Fibroblast of villous mesenchyme (primary cell): ENCODE measurements around the gene RSU1. TPM values are rescaled to one million over a fixed set of nuclear protein-coding genes. Genes with fewer than 3 reads are reported as not detected.

ENCODE experiments used
- DNase-seq: peaks from one replicate; pipeline ENCODE4 v3.0.0-alpha.2; 2010; ENCODE audit warnings: low read depth
- H3K4me3 ChIP-seq: 2 replicates; pipeline ENCODE4 v1.5.1; 2011; ENCODE audit warnings: low read depth, mild to moderate bottlenecking, low read length
- total RNA-seq: library from RNA; depleted of rRNA; stranded (reverse); fragments of >200 nt; gene quantifications from 2 replicates; pipeline ENCODE4 v1.2.3, GENCODE V29; 2012
- TF ChIP-seq, protein P1 (sequence below): IDR thresholded peaks from 2 replicates; pipeline ENCODE4 v1.5.1; 2012; ENCODE audit warnings: low read depth, mild to moderate bottlenecking, low read length; ENCODE audit not compliant: insufficient read depth

Gene RSU1
- total RNA-seq, 1 donor: 114 TPM

DNA sequence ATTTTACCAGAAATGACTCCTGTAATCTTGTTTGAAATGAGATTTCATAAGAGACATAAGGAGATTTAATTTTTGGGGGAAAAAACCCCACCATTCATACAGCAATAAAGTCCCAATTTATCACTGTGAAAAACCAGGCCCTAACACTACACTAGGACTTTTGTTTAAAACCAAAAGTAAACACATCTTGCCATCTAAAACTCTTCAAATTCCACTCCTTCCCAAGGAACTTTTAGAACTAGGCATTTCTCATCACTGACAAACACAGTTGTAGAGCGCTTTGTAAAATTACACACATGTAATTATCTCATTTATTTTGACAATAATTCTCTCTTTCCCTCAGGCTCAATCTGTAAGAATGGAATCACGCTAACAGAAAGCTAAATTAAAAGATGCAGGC, 167.5 kb downstream of the RSU1 start:
- H3K4me3 ChIP-seq: no peak overlapping the region
- DNase-seq: no peak
- TF ChIP-seq, protein P1, sequence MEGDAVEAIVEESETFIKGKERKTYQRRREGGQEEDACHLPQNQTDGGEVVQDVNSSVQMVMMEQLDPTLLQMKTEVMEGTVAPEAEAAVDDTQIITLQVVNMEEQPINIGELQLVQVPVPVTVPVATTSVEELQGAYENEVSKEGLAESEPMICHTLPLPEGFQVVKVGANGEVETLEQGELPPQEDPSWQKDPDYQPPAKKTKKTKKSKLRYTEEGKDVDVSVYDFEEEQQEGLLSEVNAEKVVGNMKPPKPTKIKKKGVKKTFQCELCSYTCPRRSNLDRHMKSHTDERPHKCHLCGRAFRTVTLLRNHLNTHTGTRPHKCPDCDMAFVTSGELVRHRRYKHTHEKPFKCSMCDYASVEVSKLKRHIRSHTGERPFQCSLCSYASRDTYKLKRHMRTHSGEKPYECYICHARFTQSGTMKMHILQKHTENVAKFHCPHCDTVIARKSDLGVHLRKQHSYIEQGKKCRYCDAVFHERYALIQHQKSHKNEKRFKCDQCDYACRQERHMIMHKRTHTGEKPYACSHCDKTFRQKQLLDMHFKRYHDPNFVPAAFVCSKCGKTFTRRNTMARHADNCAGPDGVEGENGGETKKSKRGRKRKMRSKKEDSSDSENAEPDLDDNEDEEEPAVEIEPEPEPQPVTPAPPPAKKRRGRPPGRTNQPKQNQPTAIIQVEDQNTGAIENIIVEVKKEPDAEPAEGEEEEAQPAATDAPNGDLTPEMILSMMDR: no peak

DNA sequence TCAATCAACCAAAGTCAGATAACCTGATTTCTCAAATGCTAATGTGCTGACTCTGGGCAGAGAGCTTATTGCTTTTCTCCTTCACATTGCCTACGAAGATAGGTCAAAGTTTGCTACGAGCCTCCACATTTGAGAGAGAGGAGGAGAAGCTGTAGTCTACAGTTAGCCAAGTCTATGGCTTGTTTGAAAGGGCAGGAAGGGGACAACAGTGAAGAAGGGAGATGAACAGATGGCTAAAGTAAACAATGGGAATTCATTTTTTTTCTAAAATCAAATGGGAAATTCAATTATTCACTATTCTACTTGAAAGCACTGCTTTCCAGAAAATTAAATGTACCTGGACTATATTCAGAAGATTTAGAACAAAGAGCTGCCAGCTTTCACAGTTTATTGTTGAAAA, 168.9 kb downstream of the RSU1 start:
- no peak overlapping the region for H3K4me3 ChIP-seq
- TF ChIP-seq, protein P1: no peak
- DNase-seq: no peak

DNA sequence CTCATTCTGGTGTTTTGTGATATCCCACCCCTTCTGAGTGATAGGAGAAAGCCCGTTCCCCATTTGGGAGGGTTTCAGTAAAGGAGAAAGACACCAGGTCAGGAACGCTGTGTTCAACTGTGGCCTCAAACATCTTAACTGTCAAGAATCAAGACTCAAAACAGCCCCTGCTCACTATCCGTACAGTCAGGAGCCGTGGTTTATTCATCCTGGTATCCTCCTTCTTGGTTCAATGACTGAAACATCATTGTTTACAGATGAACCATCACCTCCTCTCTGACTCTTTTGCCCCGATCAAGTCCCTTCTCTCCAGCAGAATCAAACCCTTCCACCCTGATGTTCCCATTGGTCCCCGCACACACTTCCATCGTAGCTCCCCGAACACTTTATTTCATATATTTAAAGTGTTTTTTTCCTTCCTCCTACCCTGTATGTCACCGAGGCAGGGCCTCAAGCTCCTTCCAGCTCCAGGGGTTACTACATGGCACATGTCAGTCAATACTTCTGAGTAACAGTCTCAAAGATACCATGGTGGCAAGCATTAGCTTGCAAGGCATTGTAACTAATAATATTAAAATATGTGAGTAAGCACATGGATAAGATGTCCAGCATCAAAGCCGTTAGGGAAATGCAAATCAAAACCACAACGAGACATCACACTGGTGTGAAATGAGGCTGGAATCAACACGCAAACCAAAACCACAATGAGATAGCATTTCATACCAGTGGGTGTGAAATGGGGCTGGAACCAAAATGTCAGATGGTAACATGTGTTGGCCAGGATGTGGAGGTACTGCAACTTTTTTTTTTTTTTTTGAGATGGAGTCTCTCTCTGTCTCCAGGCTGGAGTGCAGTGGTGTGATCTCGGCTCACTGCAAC, 170.8 kb downstream of the RSU1 start:
- no peak for DNase-seq
- TF ChIP-seq, protein P1: no peak

DNA sequence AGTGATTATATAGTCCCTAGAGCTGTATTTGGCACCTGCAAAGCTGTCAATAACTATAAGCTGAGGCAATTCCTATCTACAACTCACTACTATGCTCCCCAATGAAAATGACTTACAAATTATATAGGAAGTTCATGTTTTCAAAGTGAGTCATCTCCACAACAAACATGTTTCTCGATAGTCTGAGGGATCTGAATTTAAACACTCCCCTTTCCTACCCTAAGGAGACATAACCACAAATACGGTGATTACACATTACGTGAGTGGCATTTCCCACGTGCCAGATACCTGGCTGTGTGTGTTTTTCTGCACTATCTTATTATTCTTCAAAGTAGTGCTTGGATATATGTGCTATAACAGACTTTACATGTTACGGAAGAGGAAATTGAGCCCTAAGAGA, 173.1 kb downstream of the RSU1 start:
- DNase-seq: peak; percentile 44
- H3K4me3 ChIP-seq: no peak overlapping the region
- TF ChIP-seq, protein P1: no peak

More for the DNA sequence above, 170.8 kb downstream of the RSU1 start:
- H3K4me3 ChIP-seq: no peak overlapping the region

DNA sequence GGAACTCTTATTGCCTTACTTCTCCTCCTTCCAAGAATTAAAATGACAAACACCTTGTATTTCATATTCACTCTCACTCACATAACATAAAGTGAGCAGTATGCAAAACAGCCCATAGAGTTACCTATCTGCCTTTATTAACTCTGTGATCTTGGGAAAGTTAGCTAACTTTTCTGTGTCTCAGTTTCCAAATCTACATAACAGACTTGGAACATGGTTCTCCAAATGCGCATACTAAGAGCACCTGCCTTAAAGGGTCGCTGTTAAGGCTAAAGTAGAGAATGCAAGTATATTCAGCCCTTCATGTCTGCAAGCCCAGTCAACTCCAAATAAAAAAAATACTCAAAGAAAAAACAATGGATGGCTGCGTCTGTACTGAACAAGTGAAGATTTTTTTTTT, 173.7 kb downstream of the RSU1 start:
- DNase-seq: no peak
- TF ChIP-seq, protein P1: no peak
- H3K4me3 ChIP-seq: no peak overlapping the region

DNA sequence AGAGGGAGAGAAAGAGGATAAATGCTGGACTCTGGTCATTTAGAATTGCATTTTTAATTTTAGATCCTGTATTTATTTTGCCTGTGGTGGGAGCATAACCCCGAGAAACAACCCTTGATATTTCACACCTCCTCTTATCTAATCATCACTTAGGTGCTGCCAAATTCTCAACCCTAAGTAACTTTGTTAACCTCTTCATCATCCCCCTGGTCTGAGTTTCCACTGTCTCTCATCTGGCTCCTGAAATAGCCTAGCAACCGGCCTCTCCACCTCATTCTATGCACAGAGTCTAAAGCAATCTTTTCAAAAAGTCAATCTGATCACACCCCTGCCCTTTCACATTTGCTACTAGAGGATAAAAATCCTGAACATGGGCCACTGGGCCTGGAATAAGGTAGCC, 177.1 kb downstream of the RSU1 start:
- DNase-seq: no peak
- H3K4me3 ChIP-seq: no peak overlapping the region
- TF ChIP-seq, protein P1: no peak
